GM21737 (cell line): Measurements from ENCODE around the gene AGBL1.

Source experiments
- ATAC-seq: cut with Tn5 transposase; IDR thresholded peaks from one replicate; pipeline ENCODE4 v1.9.1; 2021; ENCODE audit warnings: mild to moderate bottlenecking, moderate library complexity; ENCODE audit not compliant: unreplicated experiment

The AGBL1 gene

DNA sequence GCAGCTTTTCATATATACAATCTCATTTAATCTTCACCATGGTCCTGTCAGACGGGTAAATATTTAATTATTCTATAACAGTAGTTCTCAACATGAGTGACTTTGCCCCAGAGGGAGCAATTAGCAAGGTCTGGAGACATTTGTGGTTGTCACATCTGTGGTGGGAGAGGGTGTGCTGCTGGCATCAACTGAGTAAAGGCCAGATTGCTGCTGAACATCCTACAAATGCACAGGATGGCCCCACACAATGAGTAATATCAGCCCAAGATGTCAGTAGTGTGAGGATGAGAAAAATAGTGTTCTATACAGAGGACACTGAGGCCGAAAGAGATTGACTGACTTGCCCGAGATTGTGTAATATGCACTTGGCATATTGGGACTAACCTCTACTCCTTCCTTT lies 156.0 kb downstream of the AGBL1 start:
- ATAC-seq: no peak

DNA sequence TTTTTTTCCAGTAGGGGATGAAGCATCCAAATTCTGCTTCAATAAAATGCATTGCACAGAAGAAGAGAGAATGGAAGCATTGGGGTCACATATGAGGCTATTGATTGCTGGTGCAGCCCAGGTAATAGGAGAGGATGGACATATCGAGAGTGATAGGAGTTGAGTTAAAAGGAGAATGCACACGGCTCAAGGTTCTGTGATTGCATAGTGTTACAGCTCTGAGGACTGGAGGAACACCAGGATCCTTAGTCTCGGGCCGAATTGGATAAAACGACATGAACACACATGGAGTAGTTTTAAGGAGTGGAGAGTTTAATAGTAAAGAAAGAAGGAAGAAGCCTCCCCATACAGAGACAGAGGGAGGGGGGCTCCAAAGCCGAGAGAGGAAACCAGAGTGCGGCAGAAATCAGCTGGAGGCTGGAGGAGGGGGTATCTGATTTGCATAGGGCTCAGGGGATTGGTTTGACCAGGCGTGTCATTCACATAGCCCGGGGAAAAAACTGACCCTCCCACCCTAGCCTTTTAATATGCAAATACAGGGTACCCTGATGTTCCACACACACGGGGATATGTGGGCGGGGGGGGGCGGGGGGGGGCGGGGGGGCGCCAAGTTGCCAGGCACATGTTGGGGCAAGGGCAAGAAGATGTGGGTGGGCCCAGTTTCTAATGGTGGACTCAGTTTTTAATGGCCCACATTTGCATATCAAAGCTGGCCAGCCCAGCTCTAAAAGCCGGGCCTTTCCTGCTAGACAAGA lies 156.9 kb downstream of the AGBL1 start:
- no peak for ATAC-seq

DNA sequence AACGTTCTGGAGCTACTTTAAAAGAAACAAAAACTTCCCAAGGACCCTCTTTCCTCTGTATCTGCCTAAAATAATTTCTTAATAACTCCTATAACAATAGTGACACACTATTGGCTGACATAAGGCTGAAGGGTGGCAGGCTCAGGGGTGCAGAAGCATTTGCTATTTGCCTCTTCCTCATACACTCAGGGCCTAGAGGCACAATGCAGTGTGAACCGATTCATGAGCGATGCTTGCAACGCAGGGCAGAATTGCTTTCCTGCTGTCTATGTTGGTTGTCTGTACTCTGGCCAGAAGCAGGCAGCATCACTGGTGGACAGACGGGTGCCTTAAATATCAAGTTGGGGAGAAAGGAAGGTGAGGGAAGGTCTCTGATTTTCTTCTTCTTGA lies 157.4 kb downstream of the AGBL1 start:
- ATAC-seq: no peak

DNA sequence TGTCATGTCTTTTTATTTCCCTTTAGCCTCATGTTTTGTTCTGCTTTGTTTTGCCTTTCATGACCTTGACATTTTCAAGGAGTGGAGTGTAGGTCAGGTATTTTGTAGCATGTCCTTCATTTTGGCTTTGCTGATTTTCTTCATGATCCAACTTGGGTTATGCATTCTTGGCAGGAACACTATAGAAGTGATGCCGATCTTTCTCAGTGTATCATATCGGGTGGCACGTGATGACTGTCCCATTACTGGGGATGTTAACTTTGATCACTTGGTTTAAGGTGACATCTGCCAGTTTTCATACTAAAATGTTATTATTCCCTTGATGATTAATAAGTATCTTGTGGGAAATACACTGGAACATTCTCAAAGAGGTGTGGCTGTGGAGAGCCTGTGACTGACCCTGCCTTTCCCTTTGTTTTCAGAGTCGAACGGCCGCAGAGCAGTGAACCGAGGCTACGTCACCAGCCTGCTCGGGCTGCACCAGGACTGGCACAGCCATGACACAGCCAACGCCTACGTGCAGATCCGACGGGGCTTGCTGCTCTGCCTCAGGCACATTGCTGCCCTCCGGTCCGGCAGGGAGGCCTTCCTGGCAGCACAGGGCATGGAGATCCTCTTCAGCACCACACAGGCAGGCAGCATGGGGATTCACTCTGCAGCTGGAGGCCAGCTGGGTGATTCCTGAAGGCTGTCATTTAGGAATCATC lies 167.7 kb downstream of the AGBL1 start:
- no peak for ATAC-seq

DNA sequence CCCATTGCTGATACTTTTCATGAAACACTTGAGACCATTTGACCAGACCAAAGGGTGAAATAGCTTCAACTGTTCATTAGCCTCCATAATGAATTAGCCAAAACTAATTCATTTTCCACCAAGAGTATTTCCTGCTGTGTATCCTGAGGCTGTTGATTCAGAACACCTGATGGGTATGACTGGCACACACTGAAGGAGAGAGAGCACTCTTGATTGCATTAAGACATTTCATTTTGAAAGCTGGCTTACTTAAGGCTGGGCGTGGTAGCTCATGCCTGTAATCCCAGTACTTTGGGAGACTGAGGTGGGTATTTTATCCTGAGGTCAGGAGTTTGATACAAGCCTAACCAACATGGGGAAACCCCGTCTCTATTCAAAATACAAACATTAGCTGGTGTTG lies 175.6 kb downstream of the AGBL1 start:
- ATAC-seq: no peak

DNA sequence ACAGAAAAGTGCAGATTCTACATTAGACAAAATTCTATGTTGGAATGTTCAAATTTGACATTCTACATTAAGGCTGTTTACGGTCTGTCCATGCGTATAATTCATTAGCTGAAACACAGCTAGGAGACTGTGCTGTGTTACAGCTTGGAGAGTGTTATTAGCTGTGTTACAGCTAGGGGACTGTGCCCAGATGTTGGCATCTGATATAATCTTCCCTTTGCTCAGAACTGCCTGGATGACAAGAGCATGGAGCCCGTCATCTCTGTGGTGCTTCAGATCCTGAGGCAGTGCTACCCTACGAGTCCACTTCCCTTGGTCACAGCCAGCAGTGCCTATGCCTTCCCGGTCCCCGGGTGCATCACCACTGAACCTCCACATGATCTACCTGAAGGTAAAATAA lies 177.0 kb downstream of the AGBL1 start:
- no peak for ATAC-seq

DNA sequence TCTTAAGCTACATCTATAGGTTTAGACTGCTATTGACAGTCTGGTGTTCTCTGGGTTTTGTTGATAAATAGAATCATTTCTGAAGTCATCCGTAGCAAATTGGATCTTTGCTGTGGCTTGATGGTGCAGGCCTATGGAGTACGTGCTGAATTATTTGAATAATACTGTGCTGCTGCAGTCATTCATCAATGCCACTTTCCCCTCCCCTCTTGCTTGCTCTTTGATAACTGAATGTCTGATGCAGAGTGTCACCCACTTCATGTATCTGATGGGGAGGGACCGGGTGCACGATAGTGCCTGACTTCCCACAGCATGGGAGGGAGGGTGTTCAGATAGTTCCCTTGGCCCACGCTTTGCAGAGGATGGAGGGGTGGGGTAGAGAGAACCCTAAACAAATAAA lies 179.9 kb downstream of the AGBL1 start:
- ATAC-seq: no peak

DNA sequence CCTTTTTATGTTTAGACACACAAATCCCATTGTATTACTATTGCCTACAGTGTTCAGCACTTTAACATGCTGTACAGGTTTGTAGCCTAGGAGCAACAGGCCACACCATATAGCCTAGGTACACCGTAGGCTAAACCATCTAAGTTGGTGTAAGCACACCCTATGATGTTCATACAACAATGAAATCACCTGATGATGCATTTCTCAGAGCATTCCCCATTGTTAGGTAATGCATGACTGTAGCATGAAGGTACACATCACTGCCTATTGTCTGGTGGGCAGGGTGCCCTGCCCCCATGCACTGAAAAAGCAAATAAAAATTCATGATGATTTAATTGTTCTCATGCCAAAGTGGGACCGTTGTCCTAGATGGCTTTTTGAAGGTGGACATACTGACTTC lies 183.6 kb downstream of the AGBL1 start:
- no peak for ATAC-seq

DNA sequence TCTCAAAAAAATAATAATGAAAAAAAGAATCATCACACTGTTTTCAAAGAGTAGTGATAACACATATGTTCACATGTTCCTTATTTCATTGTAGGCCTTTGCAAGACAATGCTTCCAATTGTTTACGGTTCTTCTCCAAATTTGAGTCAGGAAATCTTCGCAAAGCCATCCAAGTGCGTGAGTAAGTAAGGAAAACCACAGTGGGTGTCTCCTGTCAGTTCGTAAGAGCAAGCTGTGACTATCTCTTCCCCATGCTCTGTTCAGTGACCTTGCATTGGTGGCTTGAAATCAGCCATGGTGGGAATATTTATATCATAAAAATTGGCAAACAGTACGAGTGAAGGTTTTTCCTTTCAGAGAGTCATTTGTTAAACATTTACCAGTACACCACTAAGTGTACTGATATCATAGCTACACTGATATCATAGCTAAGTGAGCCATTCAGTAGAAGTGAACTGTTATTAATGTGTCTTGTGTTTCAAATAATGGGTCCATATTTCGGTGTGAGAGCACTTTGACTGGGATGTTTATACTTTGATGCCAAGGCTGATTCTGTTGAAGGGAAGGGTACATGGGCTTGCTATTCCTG lies 187.3 kb downstream of the AGBL1 start:
- no peak for ATAC-seq

DNA sequence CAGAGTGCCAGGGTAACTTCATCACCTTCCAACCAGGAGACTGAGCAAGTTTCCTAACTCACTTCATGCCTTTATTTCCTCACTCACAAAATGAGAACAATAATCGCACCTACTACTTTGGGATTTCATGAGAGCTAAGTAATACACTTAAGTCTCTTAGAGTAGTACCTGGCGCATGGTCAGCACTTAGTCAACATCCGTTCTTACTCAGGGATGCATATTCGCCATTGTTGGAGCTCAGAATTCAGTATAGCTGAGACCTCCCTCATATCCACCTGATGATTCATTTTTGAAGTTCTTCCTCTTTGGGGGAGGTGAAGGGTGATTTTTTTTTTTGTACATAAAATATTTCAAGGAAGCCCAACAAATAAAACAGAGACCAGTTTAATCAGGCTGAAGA lies 188.2 kb downstream of the AGBL1 start:
- ATAC-seq: no peak

DNA sequence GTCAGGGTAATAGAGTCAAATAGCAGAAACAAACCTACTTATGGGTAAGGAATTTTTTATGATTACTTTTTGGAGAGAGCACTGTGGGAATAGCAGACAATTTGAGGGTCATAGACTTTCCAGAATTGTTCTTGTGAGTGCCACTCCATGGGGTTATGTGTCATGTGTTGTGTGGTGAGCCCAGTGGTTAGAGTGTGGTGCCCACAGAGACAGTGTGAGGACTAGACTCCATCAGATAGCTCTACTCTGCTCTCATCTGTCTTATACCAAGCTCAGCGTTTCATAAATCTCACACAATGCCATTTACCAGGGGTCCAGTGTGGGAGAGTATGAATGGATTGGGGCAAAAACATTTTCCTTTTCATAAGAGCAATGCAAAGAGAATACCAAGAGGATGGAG lies 188.9 kb downstream of the AGBL1 start:
- no peak for ATAC-seq

DNA sequence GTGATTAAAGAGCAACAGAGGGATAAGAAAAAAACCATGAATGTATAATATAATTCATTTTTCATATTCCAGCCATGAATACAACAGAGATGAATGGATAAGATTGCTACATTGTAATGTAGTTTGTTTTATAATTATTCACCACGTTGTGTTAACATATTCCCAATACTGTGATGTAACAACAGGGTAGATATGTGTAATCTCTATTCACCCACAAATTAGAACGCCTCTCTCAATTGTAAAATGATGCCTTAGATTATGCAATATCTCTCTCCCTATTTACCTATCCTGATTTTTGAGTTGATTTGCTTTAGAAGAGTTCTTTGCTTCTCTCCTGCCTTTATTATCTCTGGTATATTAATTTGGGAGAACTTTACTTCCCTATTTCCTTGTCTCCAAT lies 193.6 kb downstream of the AGBL1 start:
- no peak for ATAC-seq

DNA sequence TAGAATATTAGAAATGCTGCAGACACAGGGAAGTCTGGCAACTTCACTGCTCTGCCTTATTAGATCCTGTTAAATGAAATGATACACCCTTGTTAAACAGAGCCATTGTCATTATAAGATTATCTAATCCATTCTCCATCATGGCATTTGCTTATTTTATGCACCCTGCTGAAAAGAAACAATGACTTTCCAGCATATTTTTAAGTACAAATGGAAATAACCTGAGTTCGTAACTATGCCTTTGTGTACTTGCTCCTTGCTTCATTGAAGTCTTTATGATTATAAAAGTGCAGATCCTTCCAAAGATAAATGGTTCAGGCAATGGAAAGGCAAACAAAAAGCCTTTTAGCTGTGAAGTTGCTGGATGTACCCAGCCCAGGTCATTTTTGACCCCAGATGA lies 195.7 kb downstream of the AGBL1 start:
- no peak for ATAC-seq

DNA sequence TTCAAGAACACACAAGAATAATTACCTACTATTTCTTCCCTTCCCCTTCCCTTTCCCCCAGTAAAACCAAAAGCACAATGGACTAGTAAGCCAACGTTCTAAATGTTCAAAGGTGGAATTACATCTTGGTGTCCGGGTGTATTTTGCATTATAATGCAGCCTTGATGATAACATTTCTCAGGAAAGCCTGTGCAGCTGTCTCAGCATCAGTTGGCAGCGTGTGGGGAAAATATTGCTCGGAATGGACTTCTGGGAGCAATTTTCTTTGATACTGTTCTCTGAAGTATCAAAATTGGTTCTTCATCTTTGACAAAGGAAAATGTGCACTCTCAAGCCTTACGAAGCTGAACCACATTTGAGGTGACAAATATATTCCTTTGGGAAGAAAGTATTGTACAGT lies 198.9 kb downstream of the AGBL1 start:
- ATAC-seq: no peak

DNA sequence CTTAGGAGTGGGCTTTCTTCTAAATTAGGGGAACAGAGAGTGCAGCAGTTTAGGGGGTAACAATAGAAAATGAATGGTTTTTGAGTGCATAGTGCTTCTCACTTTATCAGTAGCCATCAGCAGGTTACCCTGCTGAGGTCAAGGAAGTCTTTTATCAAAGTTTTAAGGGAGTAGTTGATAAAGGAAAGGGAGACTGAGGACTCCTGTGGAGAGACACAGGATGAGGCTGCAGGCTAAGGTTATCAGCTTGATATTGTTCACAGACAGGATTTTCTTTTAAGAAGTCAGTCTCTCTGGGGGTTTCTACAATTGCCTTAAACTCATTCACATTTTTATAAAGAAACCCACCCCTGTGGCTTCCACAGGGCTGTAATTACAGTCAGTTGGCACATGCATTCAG lies 205.0 kb downstream of the AGBL1 start:
- ATAC-seq: no peak

DNA sequence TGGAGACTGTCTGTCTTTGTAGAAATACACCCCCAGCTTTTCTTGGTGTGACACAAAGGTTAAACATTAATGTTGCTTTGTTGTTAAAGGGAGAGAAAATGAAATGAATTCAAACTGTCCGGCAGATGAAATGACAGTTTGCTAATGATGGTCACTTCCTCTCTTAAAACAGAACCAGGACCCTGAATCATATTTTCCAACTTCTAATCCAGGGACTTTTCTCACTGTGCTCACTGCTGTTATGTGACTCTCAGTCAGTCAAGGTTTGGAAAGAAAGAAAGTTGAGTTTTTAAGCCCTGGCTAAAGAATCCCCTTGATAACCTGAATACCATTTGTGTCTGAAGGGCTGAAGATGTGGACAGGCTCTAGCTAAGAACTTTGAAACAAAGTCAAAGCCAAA lies 215.8 kb downstream of the AGBL1 start:
- no peak for ATAC-seq

DNA sequence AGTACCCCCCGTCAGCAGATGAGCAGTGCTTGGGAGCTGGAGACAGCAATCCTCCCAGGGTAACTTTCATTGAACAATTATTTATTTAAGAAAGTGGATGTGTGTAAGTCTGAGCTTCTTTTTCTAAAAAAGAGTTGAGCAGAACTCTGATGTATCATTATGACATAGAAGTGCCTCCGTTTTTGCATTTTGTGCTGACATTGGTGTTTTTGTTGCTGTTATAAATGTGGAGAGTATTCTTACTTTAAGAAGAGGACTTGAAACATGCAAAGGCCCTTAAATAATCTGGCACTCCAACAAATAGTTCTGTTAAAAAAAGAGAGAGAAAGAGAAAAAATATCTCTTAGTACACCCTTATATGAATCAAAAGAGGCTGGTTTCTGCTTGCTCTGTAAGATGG lies 217.1 kb downstream of the AGBL1 start:
- no peak for ATAC-seq

DNA sequence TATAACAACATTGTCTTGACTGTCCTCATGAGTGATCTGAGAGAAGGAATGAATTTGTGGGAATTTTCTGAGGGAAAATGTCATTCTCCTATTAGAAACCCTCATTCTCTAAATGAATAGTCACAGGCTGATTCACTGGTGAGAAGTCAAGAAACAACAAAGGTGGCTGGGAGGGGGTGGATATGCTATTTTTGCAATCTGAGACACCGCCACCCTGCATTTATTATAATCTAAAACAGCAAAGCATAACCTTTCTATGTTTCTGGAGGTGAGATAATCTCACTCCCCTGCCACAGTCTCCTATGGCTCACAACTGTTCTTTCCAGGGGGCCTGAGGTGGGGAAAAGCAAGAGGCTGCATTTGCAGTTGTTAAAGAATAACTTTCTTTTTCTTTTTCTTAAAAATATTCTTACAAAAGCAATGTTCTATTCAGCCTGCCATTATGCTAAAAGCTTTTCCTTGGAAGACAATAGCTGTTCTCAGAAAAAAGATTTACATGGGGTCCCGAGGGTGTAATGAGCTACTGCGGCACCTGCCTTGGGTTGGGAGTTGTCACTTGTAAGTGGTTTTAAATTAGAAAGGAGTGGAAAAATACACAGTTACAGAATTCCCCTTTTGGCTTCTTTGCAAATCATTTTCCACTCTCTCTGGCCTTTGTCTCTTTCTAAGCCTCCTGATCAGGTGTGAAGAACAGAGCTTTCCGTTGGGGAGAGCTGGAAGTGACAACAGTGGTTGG lies 220.9 kb downstream of the AGBL1 start:
- ATAC-seq: no peak

DNA sequence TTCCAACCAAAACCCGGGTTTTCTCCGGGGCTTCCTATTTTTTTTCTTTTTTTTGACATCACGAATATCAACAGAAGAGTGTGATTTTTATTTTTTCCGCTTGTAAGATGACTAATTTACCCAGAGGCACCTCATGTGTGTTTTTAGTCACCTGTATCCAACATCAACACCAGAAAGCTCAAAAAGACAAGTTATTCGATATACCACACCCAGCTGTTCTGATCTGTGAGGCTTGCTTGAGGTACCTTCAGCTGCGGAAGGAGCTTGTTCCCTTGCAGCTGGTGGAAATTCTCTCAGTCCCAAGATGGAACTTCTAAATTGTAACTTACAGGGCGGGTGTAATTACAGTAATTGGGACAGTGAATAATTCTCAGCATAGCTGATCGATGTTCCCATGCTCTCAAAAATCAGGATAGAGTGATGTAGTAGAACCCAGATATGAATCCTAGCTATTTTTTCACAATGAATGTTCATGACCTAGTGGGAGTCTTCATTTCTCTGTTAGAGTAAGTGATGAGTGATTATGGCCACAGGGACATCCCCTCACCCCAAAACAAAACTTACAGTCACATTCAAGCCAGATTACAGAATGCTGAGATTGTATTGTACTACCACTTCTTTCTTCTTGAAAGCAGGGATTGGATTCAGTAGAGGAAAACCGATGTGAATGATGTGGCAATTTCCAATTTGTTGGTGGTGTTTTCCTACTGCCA lies 232.1 kb downstream of the AGBL1 start:
- no peak for ATAC-seq

DNA sequence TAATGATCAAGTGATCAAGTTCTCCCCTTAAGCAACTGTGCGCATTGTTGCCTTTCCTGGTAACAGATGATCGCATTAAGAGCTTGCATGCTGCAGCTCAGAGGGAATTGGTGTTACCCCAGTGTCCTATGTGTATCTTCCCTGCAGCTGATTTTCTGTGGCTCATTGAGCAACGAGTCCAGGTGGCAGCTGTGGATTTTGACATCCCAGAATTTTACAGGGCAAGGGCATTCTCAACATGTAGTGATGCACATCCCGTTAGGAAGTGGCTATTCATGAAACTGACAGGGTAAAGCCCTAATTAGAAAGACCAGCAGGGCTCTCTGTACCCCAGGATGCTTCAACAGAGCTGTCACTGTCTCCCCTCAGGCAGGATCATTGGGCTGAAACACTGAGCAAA lies 232.8 kb downstream of the AGBL1 start:
- ATAC-seq: no peak

DNA sequence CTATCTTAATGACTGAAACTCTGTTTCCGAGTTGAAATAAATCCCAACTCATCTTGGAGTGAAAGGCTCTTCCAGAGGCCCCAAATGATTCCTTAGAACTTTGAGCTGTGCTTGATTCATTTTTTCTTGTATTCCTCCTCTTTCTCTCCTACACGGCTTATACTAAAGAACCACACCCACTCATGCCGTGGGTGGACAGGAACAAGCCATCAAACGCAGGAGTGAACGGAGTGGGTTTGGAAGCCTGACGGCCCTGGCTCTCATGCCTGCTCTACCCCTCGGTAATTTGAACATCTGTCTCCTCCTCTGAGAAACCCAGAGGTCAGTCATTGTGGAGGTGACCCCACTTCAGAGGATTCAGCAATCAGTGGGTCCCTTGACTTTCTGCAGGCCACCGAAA lies 236.5 kb downstream of the AGBL1 start:
- ATAC-seq: no peak
